HG03378 (cell line): ENCODE measurements around the gene ACTN4.
"Not testable (repeated sequence)": the region's sequence is repeated elsewhere in the genome, so short reads cannot be mapped to it uniquely, and the experiment has no call there.

ENCODE experiments used
- ATAC-seq: cut with Tn5 transposase; IDR thresholded peaks from one replicate; pipeline ENCODE4 v1.9.1; 2021; ENCODE audit warnings: mild to moderate bottlenecking, moderate library complexity; ENCODE audit not compliant: unreplicated experiment

The ACTN4 gene

GRCh38 chr19:38760805-38761517, 113.5 kb downstream of the ACTN4 start:
- not testable (repeated sequence) for ATAC-seq

GRCh38 chr19:38761884-38762389, 114.5 kb downstream of the ACTN4 start:
- not testable (repeated sequence) for ATAC-seq

GRCh38 chr19:38763795-38764220, 116.4 kb downstream of the ACTN4 start:
- ATAC-seq = no peak

- no peak for ATAC-seq
Observed at GRCh38 chr19:38765214-38765613, 117.8 kb downstream of the ACTN4 start.

GRCh38 chr19:38766276-38767047, 119.0 kb downstream of the ACTN4 start:
- ATAC-seq = no peak

GRCh38 chr19:38769635-38770211, 122.3 kb downstream of the ACTN4 start:
- ATAC-seq = no peak

- not testable (repeated sequence) for ATAC-seq
Observed at GRCh38 chr19:38770228-38770948, 122.9 kb downstream of the ACTN4 start.

GRCh38 chr19:38770949-38771275, 123.5 kb downstream of the ACTN4 start:
- not testable (repeated sequence) for ATAC-seq

- not testable (repeated sequence) for ATAC-seq
Observed at GRCh38 chr19:38771569-38771968, 124.1 kb downstream of the ACTN4 start.

- ATAC-seq = no peak
Observed at GRCh38 chr19:38773469-38774177, 126.2 kb downstream of the ACTN4 start, which contains the start of gene LGALS7. Gene LGALS7, minus strand, starts transcription at chr19:38773517. Its CDS starts 25 bp downstream, at chr19:38773492.

GRCh38 chr19:38774181-38774950, 126.9 kb downstream of the ACTN4 start:
- ATAC-seq = no peak

GRCh38 chr19:38778733-38779132, 131.3 kb downstream of the ACTN4 start:
- no peak for ATAC-seq

- ATAC-seq = no peak
Observed at GRCh38 chr19:38780443-38780842, 133.0 kb downstream of the ACTN4 start.

GRCh38 chr19:38781058-38781457, 133.6 kb downstream of the ACTN4 start:
- no peak for ATAC-seq
